ENCODE results near the gene FA2H. TPM values are rescaled to one million over a fixed set of nuclear protein-coding genes. Genes with fewer than 3 reads are reported as not detected.

Gene FA2H
- total and polyA plus RNA-seq, 12 donors, result 0.17 to 6.1 (median 0.33) TPM; not detected in 5

GRCh38 chr16:74737521-74737920 lies 37.1 kb downstream of the FA2H start:
- peaks cover 0 to 4% of the 10 kb centered on the region in 2 donors for H3K4me1 ChIP-seq (replicated peaks in 1 of 2)
- H3K27me3 ChIP-seq, result no peaks in the 10 kb centered on the region
- WGBS, 4 donors, result 80 to 90% (median 88%) methylated on average over 3 to 6 of the region's 6 CpGs
- no peak overlapping the region for H3K27ac ChIP-seq
- no peaks in the 10 kb centered on the region for H3K9me3 ChIP-seq (replicated peaks in 1 of 3)
- no peak overlapping the region for H3K4me3 ChIP-seq
- no peak for TF ChIP-seq POLR2A (IDR thresholded peaks at IDR 0.05)
- no peak for TF ChIP-seq CTCF (IDR thresholded peaks at IDR 0.05)
- no peak for DNase-seq
- intact Hi-C loops (cut with DNase I), result no loop called here
- H3K36me3 ChIP-seq (replicated peaks in 1 of 2), result no peaks in the 10 kb centered on the region

- no peaks in the 10 kb centered on the region for H3K27me3 ChIP-seq
- intact Hi-C loops (cut with DNase I), result no loop called here
- no peaks in the 10 kb centered on the region for H3K36me3 ChIP-seq (replicated peaks in 1 of 2)
- 56 to 71% (median 61%) methylated on average over 7 to 9 of the region's 9 CpGs for WGBS, 4 donors
- no peak overlapping the region for H3K4me3 ChIP-seq
- TF ChIP-seq POLR2A (IDR thresholded peaks at IDR 0.05) (no peak), CTCF (IDR thresholded peaks at IDR 0.05) (no peak)
- no peak overlapping the region for H3K27ac ChIP-seq
- peaks cover 0 to 4% of the 10 kb centered on the region in 2 donors for H3K4me1 ChIP-seq (replicated peaks in 1 of 2)
- DNase-seq, result peak in 2 of 7 donors; percentile 49 to 53
- H3K9me3 ChIP-seq (replicated peaks in 1 of 3), result no peaks in the 10 kb centered on the region
Measured at GRCh38 chr16:74736531-74737157, 38.0 kb downstream of the FA2H start.

- Histone ChIP-seq H3K27me3 (no peaks in the 10 kb centered on the region), H3K4me1 (replicated peaks in 1 of 2) (no peaks in the 10 kb centered on the region), H3K9me3 (replicated peaks in 1 of 3) (no peaks in the 10 kb centered on the region), H3K36me3 (replicated peaks in 1 of 2) (no peaks in the 10 kb centered on the region), H3K27ac (no peak overlapping the region), H3K4me3 (no peak overlapping the region)
- 90 to 100% (median 94%) methylated on average over 3 of the region's 3 CpGs for WGBS, 4 donors
- no peak for TF ChIP-seq POLR2A (IDR thresholded peaks at IDR 0.05)
- TF ChIP-seq CTCF (IDR thresholded peaks at IDR 0.05), result no peak
- intact Hi-C loops (cut with DNase I), result no loop called here
- DNase-seq, result no peak
Measured at GRCh38 chr16:74735554-74735953, 39.1 kb downstream of the FA2H start.

GRCh38 chr16:74735162-74735452 lies 39.5 kb downstream of the FA2H start:
- H3K27me3 ChIP-seq, result no peaks in the 10 kb centered on the region
- H3K4me3 ChIP-seq, result no peak overlapping the region
- H3K27ac ChIP-seq, result no peak overlapping the region
- H3K9me3 ChIP-seq (replicated peaks in 1 of 3), result no peaks in the 10 kb centered on the region
- DNase-seq, result no peak
- no peaks in the 10 kb centered on the region for H3K4me1 ChIP-seq (replicated peaks in 1 of 2)
- WGBS, 4 donors, result 68 to 89% (median 79%) methylated on average over 9 to 10 of the region's 10 CpGs
- H3K36me3 ChIP-seq (replicated peaks in 1 of 2), result no peaks in the 10 kb centered on the region
- no peak for TF ChIP-seq CTCF (IDR thresholded peaks at IDR 0.05)
- no peak for TF ChIP-seq POLR2A (IDR thresholded peaks at IDR 0.05)
- intact Hi-C loops (cut with DNase I), result no loop called here
